Cardiac fibroblast (primary cell): ENCODE measurements around the gene BACH2.
"Not testable (repeated sequence)": the region's sequence is repeated elsewhere in the genome, so short reads cannot be mapped to it uniquely, and the experiment has no call there.

Experiments
- DNase-seq, 2 donors: peaks; one replicate each; pipeline versions ENCODE4 v3.0.0 to v3.0.0-alpha.2; 2010; ENCODE audit warnings: low read depth in 2 of 2
- H3K4me3 ChIP-seq, 2 donors: replicated peaks in 1 of 2; 1 replicate in 1 of 2; 2 replicates in 1 of 2; pipeline ENCODE4 v1.5.1; 2011; ENCODE audit warnings: low read depth in 2 of 2, low read length in 2 of 2, mild to moderate bottlenecking in 2 of 2, moderate library complexity in 1 of 2
- CTCF ChIP-seq: IDR thresholded peaks from one replicate; pipeline ENCODE4 v1.5.1; 2011; ENCODE audit warnings: low read depth, mild to moderate bottlenecking, low read length, inconsistent platforms

The BACH2 gene

GRCh38 chr6:90062667-90063066 lies 234.0 kb downstream of the BACH2 start:
- DNase-seq = no peak
- no peak overlapping the region for H3K4me3 ChIP-seq
- no peak for TF ChIP-seq CTCF

DNA sequence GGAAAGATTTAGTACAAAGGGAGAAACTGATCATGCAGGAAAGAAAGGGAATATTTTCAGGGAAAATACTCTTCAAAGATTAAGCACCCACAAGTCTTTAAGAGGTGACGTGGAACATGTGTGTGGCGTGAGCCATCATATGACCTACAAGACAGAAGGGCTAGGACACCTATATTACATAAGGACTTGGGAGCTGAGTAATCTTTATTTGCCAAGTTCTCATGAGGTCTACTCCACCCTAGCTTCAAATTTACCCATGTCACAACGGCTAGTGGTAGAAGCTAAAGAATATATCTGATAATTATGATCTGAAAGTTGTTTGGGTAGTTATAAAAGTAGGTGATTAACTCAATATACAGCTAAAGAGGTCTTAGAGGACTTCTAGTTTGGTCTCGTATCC lies 234.6 kb downstream of the BACH2 start:
- DNase-seq = no peak
- H3K4me3 ChIP-seq = no peak overlapping the region
- no peak for TF ChIP-seq CTCF

DNA sequence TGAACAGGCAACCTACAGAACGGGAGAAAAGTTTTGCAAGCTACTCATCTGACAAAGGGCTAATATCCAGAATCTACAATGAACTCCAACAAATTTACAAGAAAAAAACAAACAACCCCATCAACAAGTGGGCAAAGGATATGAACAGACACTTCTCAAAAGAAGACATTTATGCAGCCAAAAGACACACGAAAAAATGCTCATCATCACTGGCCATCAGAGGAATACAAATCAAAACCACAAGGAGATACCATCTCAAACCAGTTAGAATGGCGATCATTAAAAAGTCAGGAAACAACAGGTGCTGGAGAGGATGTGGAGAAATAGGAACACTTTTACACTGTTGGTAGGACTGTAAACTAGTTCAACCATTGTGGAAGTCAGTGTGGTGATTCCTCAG lies 237.5 kb downstream of the BACH2 start:
- not testable (repeated sequence) for DNase-seq, H3K4me3 ChIP-seq

GRCh38 chr6:90055924-90056323 lies 240.7 kb downstream of the BACH2 start:
- DNase-seq, H3K4me3 ChIP-seq: not testable (repeated sequence)

DNA sequence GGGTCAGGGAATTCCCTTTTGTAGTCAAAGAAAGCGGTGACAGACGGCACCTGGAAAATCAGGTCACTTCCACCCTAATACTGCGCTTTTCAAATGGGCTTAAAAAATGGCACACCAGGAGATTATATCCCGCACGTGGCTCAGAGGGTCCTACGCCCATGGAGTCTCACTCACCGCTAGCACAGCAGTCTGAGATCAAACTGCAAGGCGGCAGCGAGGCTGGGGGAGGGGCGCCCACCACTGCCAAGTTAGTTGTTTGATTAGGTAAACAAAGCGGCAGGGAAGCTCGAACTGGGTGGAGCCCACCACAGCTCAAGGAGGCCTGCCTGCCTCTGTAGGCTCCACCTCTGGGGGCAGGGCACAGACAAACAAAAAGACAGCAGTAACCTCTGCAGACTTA lies 242.4 kb downstream of the BACH2 start:
- not testable (repeated sequence) for DNase-seq, H3K4me3 ChIP-seq

GRCh38 chr6:90053614-90054013 lies 243.0 kb downstream of the BACH2 start:
- no peak overlapping the region for H3K4me3 ChIP-seq
- no peak for DNase-seq
- no peak for TF ChIP-seq CTCF

DNA sequence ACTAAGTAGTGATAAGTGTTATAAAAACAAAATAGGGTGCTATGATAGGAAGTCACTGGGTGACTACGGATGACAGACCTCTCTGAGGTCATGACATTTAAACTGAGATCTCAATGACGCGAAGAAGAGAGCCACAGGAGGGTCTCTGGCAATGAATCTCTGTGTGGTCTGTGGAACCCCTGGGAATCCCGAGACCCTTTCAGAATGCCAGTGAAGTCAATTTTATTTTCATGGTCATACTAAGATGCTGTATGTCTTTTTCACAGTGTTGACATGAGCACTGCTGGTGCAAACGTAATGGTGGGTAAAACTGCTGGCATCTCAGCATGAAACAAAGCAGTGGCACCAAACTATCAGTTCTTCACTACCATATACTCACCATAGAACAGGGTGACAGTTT lies 247.3 kb downstream of the BACH2 start:
- H3K4me3 ChIP-seq = no peak overlapping the region
- no peak for DNase-seq
- TF ChIP-seq CTCF = no peak

DNA sequence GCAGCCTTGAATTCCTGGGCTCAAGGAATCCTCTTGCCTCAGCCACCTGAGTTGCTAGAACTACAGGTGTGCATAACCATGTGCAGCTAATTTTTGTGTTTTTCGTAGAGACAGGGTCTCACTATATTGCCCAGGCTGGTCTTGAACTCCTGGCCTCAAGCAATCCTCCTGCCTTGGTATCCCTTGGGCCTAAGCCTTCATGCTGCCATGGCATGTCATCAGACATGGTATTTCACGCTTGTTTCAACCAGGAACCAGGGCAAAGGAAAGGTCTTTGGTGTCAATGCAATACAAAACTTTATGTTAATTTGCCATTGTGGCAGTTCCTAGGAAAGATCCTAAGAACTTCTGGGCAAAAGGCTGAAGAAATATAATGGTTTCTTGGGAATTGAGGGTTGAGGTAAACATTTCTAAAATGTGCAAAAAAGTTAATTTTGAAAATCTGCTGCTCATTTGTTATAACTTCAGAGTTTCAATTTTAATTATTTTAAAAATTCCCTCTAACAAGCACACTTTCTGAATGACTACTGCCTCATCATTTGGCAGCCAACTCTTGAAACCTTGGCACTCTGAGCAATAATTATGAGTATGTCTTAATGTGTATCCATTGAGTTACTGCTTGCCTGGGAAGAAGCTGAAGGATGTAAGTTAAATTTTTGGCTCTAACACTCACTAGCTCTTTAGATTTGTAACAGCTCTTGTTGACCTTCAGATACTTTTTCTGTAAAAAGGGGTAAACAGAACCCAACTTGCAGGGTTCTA lies 248.3 kb downstream of the BACH2 start:
- no peak for TF ChIP-seq CTCF
- no peak for DNase-seq
- no peak overlapping the region for H3K4me3 ChIP-seq
